ENCODE measurements around the gene AGPAT4. TPM values are rescaled to one million over a fixed set of nuclear protein-coding genes. Genes with fewer than 3 reads are reported as not detected.
A peak's percentile ranks its signal among the peaks of the same experiment; 100 is the strongest.

Gene AGPAT4
- polyA plus RNA-seq, 4 donors: 17.1 to 25.1 (median 20.8) TPM

DNA sequence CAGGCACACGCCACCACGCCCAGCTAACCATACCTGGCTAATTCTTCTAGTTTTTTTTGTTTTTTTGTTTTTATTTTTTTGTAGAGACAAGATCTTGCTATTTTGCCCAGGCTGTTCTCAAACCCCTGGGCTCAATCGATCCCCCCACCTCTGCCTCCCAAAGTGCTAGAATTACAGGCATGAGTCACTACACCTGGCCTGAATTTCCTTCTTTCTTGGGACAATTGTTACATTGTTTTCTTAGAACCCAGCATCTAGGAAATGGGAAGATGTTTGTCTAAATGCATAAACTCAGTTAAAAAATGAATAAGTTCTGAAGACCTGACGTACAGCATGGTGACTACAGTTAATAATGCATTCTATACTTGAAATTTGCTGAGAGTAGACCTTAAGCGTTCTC is 10.8 kb upstream of the AGPAT4 start:
- no peak for DNase-seq (ENCODE audit: low read depth in 4 of 4, low spot score in 2 of 4)

DNA sequence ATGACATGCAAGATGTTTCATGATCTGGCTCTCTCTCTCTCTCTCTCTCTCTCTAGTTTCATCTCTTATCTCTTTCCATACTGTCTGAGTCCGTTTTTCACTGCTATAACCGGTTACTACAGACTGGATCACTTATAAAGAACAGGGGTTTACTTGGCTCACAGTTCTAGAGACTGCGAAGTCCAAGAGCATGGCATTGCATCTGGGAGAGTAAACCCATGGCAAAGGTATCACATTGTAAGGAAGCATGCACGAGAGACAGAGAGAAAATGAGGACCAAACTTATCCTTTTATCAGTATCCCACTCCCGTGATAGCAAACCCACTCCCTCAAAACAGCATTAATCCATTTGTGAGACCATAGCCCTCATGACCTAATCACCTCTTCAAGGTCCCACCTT is 7.2 kb upstream of the AGPAT4 start:
- DNase-seq (ENCODE audit: low read depth in 4 of 4, low spot score in 2 of 4): no peak

DNA sequence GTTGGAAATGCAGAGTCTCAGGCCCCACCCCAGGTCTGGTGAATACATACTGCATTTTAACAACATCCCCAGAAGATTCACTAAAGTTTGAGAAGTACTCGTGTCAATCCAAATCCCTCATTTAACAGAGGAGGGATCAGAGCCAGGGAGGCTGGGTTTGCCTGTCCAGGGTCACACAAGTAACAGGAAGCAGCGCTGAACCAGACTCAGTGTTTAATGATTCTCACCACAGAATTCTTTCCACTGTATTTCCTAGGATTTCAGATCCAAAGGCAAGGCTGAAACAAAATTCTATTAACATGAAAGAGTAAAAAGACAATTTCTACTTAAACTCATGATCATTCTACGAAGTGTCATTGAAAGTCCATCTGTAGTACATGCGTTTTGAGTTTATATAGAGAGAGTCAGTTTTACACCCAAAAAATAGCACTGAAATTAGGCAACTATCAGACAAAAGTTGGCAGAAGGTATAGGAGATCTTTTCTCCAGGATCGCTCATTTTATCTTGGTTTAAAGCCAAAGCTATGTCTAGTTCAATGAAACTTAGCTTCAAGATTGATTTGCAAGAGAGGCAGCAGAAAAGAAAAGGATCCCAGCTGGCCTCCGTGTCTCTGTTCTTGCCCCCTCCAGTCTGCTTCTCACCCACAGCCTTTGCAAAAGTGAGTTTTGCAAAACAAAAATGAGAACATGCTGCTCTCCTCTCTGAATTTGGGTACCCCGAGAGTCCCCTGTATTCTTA is 6.0 kb upstream of the AGPAT4 start:
- DNase-seq (ENCODE audit: low read depth in 4 of 4, low spot score in 2 of 4): no peak

DNA sequence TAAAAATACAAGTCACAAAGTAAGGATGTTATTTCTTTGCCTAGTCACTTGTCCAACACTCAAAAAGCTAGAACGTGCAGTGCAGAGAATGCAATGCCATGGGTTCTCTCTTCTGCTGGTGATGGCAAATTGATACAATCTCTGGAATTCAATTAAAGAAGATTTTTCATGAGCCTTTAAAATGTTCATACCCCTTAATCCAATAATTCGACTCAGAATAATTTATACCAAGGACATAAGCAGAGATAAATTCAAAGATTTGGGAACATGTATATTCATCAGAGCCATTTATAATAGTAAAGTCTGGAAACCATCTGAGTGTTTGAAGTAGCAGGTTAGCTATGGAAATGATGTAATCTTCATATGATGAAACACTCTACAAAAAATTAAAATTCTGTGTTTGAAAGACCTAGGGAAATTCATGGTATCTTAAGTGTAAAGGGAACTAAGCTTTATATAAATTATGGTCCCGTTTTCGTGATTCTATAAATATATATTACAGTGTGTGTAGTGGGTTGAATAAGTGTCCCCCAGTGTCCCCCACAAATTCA is 2.8 kb upstream of the AGPAT4 start:
- no peak for DNase-seq (ENCODE audit: low read depth in 4 of 4, low spot score in 2 of 4)

DNA sequence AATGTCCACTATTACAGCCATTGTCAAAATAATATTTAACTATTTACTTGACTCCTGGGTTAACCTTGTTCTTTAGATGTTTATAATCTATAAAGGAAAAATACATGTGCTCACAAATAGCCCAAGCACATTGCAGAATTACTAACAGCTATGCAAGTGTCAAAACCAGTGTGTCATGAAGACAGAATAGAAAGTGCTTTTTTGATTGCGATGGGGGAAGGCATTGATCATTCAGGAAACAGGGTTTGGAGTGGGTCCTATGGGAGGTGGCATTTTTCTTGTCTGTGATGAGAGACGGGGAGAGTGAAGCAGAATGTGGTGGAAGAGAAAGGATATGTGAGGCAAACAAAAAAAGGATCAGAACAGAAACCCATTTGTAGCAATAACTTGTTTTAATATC is 1.0 kb upstream of the AGPAT4 start:
- no peak for DNase-seq (ENCODE audit: low read depth in 4 of 4, low spot score in 2 of 4)

DNA sequence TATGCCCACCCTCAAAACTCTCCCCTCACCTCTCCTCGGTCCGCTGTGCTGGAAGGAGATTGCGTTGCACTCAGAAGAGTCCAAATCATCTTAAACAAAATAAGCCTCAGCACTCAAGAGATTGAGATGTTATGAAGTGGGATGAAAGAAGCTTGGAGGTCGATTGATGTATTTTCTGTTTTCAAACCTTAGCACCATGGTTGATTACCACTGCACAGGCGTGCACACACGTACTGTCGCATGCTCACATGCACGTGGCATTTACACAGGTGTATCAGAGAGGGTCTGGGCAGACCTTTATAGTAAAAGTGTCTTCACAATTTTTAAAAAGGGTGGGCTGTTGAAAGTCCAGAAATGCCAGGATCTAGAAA is 612 bp upstream of the AGPAT4 start:
- DNase-seq (ENCODE audit: low read depth in 4 of 4, low spot score in 2 of 4): peak in 1 of 4 donors; percentile 20

DNA sequence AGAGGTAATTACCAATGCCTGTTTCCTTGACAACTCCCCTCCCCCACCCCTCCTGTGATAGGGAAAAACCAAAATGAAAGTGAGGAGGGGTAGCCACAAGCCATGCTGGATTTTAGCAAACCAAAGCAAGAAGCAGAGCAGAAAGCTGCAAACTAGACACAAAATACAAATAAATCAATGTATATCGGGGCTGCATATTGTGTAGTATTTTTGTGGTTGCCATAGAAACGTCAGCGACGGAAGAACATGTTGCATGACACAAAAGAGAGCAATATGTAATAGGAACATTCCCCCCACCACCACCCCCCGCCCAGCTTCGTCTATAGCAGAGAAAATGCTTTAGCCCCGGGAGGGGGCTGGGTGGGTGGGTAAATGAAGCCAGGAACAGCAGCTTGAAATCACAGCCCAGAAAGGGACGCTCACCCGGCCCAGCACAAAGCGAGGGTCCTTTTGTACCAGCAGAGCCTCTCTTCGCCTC is 548 bp downstream of the AGPAT4 start:
- peak; percentile 52 to 68 (median 62) for DNase-seq (ENCODE audit: low read depth in 4 of 4, low spot score in 2 of 4)

DNA sequence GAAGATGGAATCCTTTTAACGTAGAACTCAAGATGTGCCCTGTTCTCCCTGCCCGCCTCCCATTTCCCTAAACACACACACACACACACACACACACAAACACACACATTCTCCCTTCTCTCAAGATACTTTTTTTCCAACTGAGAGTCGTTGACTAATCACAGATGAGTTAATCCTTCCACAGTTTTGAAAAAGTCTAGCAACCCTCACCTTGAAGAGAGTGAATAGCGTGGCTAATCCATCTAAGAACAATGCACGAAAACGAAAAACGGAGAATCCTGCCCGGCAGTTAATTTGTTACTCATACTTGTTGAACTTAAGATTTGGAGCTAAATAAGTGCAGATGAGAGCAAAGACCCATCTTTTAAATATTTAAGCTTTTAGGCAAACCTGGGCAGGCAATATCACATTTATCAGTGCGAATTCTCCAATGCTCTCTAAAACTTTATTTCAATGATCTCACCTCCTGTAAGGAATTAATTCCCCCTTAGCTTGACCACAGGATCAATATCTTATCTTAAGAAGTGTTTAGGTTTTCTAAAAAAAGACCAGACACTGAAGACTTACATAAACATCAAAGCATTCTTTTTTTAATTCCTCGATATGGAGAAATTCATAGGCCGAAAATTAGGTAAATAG is 1.1 kb downstream of the AGPAT4 start:
- DNase-seq (ENCODE audit: low read depth in 4 of 4, low spot score in 2 of 4): peak in 3 of 4 donors; percentile 15 to 41 (median 24)

DNA sequence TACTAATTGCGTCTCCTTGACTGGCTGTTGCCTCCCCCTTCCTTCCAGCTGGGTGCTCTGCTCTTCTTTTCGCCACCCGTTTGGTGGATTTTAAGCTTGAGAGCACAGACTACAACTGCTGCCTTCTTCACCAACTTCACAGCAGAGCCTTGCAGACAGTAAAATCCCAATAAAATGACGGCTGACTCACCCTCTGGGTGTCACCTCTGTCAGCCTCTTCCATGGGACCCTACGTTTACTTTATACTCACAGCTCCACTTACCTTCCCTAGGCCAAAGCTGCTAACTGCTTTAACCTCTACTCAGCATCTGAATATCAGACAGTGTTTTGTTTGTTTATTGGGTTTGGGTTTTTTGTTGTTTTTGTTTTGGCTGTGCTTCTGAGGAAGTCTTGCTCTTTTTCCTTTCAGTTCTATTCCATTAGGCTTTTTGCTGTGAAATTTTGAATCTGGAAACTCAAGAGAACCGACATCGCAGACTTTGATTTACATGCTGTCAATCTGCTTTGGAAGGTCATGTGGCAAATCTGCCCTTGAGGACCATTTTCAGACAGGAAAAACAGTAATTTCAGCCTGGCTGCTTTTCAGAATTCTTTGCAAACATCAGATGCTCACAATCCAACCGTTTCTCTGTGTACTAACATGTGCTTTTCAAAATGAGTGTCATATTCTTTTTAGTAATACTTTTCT is 2.4 kb downstream of the AGPAT4 start:
- no peak for DNase-seq (ENCODE audit: low read depth in 4 of 4, low spot score in 2 of 4)

DNA sequence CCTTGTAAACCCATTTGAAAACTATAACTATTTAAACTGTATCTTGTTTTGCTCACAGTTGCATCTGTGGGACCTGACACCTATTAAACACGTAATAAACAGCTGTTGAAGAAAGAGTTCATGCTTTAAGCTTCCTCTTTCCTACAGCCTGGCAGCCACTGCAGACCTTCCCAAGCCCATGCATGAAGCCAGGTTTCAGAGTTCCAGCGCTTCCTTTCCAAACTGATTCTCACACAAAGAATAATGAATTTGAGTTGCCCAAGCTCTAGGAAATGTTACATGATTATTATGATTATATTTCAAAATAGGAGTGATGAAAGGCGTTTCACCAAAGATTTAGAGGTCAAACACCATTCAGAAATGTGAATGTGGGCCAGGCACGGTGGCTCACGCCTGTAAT is 3.7 kb downstream of the AGPAT4 start:
- no peak for DNase-seq (ENCODE audit: low read depth in 4 of 4, low spot score in 2 of 4)

DNA sequence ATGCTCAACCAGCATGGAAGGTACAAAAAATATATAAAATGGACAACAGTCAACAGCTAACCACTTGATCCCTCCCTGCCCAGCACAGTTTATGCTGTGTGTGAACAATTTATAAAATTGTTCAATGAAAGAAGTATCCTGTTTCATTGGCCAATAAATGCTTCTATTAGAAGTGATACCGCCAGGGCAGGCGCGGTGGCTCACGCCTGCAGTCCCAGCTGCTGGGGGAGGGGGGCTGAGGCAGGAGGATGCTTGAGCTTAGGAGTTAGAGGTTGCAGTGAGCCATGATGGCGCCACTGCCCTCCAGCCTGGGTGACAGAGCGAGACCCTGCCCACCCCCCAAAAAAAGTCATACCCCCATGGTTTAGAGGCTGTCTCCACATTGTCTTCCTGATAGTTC is 4.6 kb downstream of the AGPAT4 start:
- no peak for DNase-seq (ENCODE audit: low read depth in 4 of 4, low spot score in 2 of 4)

DNA sequence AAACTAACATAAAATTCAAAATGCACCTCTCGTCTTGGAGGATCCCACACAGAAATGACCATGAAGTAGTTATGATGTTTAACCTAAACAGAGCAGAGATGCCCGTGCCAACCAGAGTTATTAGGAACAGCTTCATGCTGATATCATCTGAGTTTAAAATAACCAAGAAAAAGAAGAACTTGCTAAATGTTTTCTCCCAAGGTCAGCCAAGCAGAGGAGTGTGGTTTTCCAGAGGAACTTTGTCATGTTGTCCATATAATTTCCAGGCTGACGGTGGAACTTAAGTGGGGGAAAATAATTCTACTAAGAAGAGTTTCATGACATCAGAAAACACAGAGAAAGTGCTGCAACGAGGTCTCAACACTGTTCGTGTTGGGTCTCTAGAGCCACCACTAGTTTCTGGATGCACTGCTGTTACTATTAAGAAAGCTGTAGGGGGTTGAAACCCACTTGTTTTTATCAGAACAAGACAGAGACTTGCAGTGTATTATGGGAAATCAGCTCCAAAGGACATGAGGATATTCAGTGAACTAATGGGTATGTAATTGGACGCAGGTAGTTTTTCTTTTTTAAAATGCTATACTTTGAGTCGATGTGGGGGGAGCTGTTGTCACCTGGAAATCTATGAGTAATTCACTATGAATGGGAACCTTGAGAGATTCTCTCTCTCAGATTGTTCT is 5.2 kb downstream of the AGPAT4 start:
- no peak for DNase-seq (ENCODE audit: low read depth in 4 of 4, low spot score in 2 of 4)

DNA sequence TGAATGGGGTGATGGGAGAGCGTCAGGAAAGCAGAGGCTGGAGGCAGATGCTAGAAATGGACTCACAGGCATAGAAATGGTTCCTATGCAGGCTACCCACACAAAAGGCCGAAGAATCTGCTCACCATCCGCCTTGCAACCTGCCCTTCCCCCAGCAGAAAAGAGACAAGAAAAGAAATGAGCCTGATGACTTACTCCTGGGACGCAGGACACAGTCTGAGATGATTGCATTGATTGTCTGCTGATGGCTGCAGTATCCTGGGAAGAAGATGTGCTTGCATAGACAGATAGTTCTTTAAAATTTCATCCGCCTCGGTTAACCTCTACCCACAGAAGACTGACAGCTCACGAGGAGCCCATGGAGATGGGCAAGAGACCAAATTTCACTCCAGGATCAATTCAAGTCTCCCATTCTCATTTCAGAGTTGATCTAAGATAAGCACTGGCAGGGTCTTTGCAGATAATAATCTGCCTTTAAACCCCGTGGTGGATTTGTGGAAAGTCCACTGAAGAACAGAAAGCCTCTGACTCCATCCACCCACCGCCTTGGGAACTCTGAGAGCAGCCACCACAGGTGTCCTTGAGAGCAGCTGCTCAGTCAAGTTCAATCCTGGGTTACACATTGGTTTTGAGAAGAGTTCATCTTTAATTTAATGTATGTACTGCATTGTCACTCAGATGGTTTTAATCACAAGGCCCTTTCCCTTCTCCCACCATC is 7.2 kb downstream of the AGPAT4 start:
- no peak for DNase-seq (ENCODE audit: low read depth in 4 of 4, low spot score in 2 of 4)

DNA sequence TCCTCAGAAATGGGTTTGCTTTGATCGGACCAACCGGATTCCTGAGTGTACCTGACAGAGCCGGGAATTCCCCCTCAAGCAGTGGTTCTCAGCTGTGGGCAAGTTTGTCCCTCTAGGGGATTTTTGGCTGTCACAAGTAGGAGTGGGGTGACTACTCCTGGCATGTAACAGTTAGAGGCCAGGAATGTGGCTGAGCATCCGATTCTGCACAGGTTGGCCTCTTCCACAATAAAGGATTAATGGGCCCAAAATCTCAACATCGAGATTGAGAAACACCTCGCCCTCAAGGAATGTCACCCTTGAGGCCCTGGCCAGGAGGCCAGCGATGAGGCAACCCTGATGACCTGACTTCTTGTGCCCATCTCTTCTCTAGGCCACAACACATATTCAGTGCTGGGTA is 7.9 kb downstream of the AGPAT4 start:
- DNase-seq (ENCODE audit: low read depth in 4 of 4, low spot score in 2 of 4): no peak

DNA sequence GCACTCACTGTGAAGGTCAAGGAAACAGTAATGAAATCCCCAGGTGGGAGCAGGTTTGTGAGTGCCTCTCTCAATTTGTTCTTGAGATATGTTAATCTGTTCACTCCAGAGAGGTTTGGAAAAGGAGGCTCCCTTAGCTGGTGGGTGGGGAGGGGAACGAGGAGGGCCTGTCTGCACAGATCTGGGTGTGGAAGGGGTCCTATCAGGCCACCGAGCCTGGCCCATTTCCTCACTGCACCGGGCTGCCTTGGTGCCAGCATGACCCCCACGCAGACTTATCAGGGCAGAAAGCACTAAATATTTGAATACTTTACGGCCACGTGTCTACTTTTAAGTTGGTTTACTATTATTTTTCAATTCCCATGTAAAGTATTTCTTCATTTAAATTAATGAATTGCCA is 8.3 kb downstream of the AGPAT4 start:
- DNase-seq (ENCODE audit: low read depth in 4 of 4, low spot score in 2 of 4): no peak

DNA sequence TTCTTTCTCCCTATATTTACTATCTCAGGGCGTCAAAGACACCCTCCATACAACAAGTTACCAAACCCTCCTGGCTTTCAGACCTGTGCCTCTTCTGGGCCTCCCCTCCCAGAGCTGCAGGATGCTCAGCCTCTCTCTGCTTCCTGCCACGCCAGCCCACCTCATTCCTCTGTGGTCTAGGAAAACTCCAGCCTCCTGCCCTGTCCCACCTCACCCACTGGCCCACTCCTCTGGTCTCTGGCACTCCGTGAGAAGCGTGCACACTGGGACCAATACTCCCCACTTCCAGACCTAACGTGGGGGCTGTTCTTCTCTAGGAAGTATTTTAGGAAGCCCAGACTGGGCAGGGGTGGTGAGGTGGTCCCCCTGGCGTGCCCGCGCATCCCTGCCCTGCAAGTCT is 9.7 kb downstream of the AGPAT4 start:
- DNase-seq (ENCODE audit: low read depth in 4 of 4, low spot score in 2 of 4): no peak

DNA sequence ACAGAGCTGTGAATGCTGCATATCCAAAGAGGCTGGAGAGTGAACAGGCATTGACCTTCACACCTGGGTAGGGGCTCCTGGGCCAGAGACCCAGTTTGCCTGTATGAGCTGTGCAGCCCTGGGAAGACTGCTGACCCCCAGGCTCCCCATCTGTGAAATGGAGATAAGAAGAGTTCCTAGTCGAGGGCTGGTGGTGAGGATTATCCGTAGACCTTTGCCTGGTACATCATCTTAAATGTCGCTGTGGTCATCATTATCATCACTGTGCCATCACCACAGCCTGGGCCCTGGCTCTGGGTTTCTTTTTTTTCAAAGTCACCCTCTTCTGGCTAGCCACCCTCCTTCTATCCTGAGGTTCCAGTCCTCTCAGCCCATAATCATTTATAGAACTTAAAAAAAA is 12.0 kb downstream of the AGPAT4 start:
- no peak for DNase-seq (ENCODE audit: low read depth in 4 of 4, low spot score in 2 of 4)

DNA sequence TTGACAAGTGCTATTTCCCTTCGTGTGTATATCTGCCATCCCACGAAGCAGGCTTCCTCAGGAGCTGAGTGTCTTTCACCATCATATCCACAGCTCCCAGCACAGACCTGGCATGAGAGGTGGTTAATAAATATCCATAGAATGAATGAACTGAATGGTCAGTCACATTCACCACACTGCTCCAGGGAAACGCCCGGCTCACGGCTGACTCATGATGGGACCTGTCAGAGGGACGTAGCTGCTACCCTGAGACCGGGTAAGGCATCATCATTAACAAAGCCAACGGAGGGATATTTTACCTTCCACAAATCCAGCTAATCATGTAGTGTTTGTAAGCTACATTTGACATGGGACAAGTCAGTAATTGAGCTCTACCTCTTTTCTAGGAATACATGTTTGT is 12.5 kb downstream of the AGPAT4 start:
- no peak for DNase-seq (ENCODE audit: low read depth in 4 of 4, low spot score in 2 of 4)

DNA sequence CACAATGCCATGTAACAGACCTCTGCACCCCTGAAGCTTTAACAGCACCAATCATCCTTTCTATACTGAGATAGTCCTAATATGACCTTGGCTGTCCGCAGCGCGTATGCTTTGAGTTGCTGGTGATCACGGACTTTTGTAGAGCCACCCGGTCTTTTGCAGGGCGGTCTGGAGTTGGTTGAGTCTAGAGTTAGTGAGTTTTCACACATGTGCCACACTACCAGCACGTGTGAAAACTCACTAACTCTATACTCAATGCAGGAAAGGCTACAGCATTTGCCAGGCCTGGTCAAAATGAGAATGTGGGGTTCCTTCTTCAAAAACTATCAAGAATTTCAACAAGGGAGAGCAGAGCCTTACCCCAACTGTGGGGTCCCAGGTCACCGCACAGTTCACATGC is 14.6 kb downstream of the AGPAT4 start:
- DNase-seq (ENCODE audit: low read depth in 4 of 4, low spot score in 2 of 4): no peak

DNA sequence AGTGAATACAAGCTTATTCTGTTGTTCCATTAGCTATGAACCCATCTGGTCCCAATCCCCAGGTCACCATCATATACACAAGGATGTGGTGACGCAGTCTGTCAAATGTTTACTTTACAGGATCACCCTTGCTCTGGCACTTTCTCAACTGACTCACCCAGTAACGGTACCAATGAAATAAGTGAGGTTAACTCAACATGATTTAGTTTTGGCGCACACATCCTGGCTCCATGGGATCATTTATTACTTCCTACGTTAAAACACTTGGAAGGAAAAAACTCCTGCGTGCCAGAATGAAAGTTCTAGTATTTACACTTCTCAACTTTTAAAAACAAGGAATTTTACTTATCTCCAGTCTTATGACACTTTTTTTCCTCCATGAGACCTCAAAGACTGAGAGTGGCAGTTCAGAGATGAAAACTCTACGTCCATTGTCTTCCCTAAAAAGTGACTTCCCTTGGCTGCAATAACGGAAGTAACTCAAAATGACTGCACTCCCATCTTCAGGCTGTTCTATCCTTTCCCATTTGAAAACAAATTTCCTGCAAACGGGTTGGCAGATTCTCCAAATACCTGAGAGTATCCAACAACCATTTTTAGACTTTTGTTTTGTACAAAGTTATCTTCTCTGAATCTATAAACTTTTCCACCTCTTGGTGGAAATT is 15.9 kb downstream of the AGPAT4 start:
- DNase-seq (ENCODE audit: low read depth in 4 of 4, low spot score in 2 of 4): no peak
